ENCODE measurements around the gene NLE1. TPM values are rescaled to one million over a fixed set of nuclear protein-coding genes. Genes with fewer than 3 reads are reported as not detected.
A peak's percentile ranks its signal among the peaks of the same experiment; 100 is the strongest.

Gene NLE1
- total RNA-seq, 1 donor from 2014 or later: 9.1 TPM

GRCh38 chr17:35148144-35148543 lies 6.0 kb upstream of the NLE1 start:
- Mint-ChIP-seq H3K27me3 (ENCODE audit: unreplicated experiment) (peaks cover 1% of the 10 kb centered on the region), H3K4me3 (ENCODE audit: unreplicated experiment) (no peak overlapping the region), H3K4me1 (ENCODE audit: low read depth, unreplicated experiment) (peaks cover 14% of the 10 kb centered on the region), H3K27ac (ENCODE audit: unreplicated experiment) (no peak overlapping the region), H3K9me3 (ENCODE audit: unreplicated experiment) (peaks cover 2% of the 10 kb centered on the region), H3K36me3 (ENCODE audit: unreplicated experiment) (no peaks in the 10 kb centered on the region)
- DNase-seq: no peak
- no peak for TF ChIP-seq CTCF (IDR thresholded peaks at IDR 0.05; ENCODE audit: partially characterized antibody, unreplicated experiment)

GRCh38 chr17:35147375-35147905 lies 5.3 kb upstream of the NLE1 start, which contains the start of gene UNC45B:
UNC45B (plus strand) TSS chr17:35147817; CDS start chr17:35148264, 447 bp downstream.
- no peak for DNase-seq
- no peak for TF ChIP-seq CTCF (IDR thresholded peaks at IDR 0.05; ENCODE audit: partially characterized antibody, unreplicated experiment)
- peaks cover 1% of the 10 kb centered on the region for H3K27me3 Mint-ChIP-seq (ENCODE audit: unreplicated experiment)
- no peak within 1 kb of the TSS for H3K27ac Mint-ChIP-seq (ENCODE audit: unreplicated experiment)
- H3K36me3 Mint-ChIP-seq (ENCODE audit: unreplicated experiment): no peaks in the 10 kb centered on the region
- H3K4me3 Mint-ChIP-seq (ENCODE audit: unreplicated experiment): peak within 1 kb of the TSS; percentile 34
- H3K9me3 Mint-ChIP-seq (ENCODE audit: unreplicated experiment): peaks cover 2% of the 10 kb centered on the region
- peaks cover 14% of the 10 kb centered on the region for H3K4me1 Mint-ChIP-seq (ENCODE audit: low read depth, unreplicated experiment)

GRCh38 chr17:35146214-35146833 lies 4.2 kb upstream of the NLE1 start:
- no peak overlapping the region for H3K27ac Mint-ChIP-seq (ENCODE audit: unreplicated experiment)

GRCh38 chr17:35144840-35145239 lies 2.7 kb upstream of the NLE1 start:
- TF ChIP-seq CTCF (IDR thresholded peaks at IDR 0.05; ENCODE audit: partially characterized antibody, unreplicated experiment): no peak
- no peak overlapping the region for H3K4me3 Mint-ChIP-seq (ENCODE audit: unreplicated experiment)
- no peaks in the 10 kb centered on the region for H3K36me3 Mint-ChIP-seq (ENCODE audit: unreplicated experiment)
- H3K9me3 Mint-ChIP-seq (ENCODE audit: unreplicated experiment): peaks cover 2% of the 10 kb centered on the region
- peaks cover 14% of the 10 kb centered on the region for H3K4me1 Mint-ChIP-seq (ENCODE audit: low read depth, unreplicated experiment)
- DNase-seq: no peak
- H3K27me3 Mint-ChIP-seq (ENCODE audit: unreplicated experiment): peaks cover 1% of the 10 kb centered on the region
- H3K27ac Mint-ChIP-seq (ENCODE audit: unreplicated experiment): no peak overlapping the region

More at GRCh38 chr17:35146214-35146833, 4.2 kb upstream of the NLE1 start:
- no peak for DNase-seq
- peaks cover 14% of the 10 kb centered on the region for H3K4me1 Mint-ChIP-seq (ENCODE audit: low read depth, unreplicated experiment)
- peaks cover 1% of the 10 kb centered on the region for H3K27me3 Mint-ChIP-seq (ENCODE audit: unreplicated experiment)
- peaks cover 2% of the 10 kb centered on the region for H3K9me3 Mint-ChIP-seq (ENCODE audit: unreplicated experiment)
- H3K36me3 Mint-ChIP-seq (ENCODE audit: unreplicated experiment): no peaks in the 10 kb centered on the region
- H3K4me3 Mint-ChIP-seq (ENCODE audit: unreplicated experiment): no peak overlapping the region
- TF ChIP-seq CTCF (IDR thresholded peaks at IDR 0.05; ENCODE audit: partially characterized antibody, unreplicated experiment): no peak

- peak; percentile 46 for TF ChIP-seq CTCF (IDR thresholded peaks at IDR 0.05; ENCODE audit: partially characterized antibody, unreplicated experiment)
- Mint-ChIP-seq H3K9me3 (ENCODE audit: unreplicated experiment) (no peaks in the 10 kb centered on the region), H3K27ac (ENCODE audit: unreplicated experiment) (no peak overlapping the region), H3K36me3 (ENCODE audit: unreplicated experiment) (no peaks in the 10 kb centered on the region), H3K4me3 (ENCODE audit: unreplicated experiment) (peak overlapping the region; percentile 83), H3K4me1 (ENCODE audit: low read depth, unreplicated experiment) (peaks cover 3% of the 10 kb centered on the region), H3K27me3 (ENCODE audit: unreplicated experiment) (no peaks in the 10 kb centered on the region)
- DNase-seq: no peak
These were observed 329 bp upstream of the NLE1 start for GRCh38 chr17:35142467-35142796.

All from glutamatergic neuron (in vitro differentiated cells).